KOPT-K1 (cell line): ENCODE results near the gene NDUFA7.
A peak's percentile ranks its signal among the peaks of the same experiment; 100 is the strongest.
"Not testable (repeated sequence)": the region's sequence is repeated elsewhere in the genome, so short reads cannot be mapped to it uniquely, and the experiment has no call there.

ENCODE experiments used
- H3K27ac ChIP-seq: fragments of 200-600 bp; sonication (generic); 2 replicates; pipeline ENCODE4 v1.5.1; 2016; ENCODE audit warnings: antibody characterized with exemption, mild to moderate bottlenecking, low read depth, low read length; ENCODE audit not compliant: poor library complexity, severe bottlenecking
- H3K36me3 ChIP-seq: fragments of 200-600 bp; sonication (generic); 2 replicates; pipeline ENCODE4 v1.5.1; 2017; ENCODE audit warnings: antibody characterized with exemption, mild to moderate bottlenecking, low read length, moderate library complexity; ENCODE audit not compliant: insufficient read depth
- H3K9me3 ChIP-seq: fragments of 200-600 bp; sonication (generic); 2 replicates; pipeline ENCODE4 v1.5.1; 2017; ENCODE audit warnings: antibody characterized with exemption, low read length, mild to moderate bottlenecking; ENCODE audit not compliant: insufficient read depth, poor library complexity, severe bottlenecking

NDUFA7 gene

GRCh38 chr19:8321067-8321985 lies at the start of gene NDUFA7, which contains the start of gene RPS28:
Gene NDUFA7 (minus strand): TSS chr19:8321375. CDS start chr19:8321358, 17 bp downstream.
Gene RPS28 (plus strand): TSS chr19:8321496. CDS start chr19:8321531, 35 bp downstream.
- H3K9me3 ChIP-seq = no peaks in the 10 kb centered on the region
- H3K36me3 ChIP-seq = peaks cover 42% of the 10 kb centered on the region
- peak within 1 kb of the TSS; percentile 94 for H3K27ac ChIP-seq

- Histone ChIP-seq H3K27ac (no peak overlapping the region), H3K36me3 (no peaks in the 10 kb centered on the region), H3K9me3 (no peaks in the 10 kb centered on the region)
Measured at GRCh38 chr19:8370176-8371010, 49.2 kb upstream of the NDUFA7 start.

DNA sequence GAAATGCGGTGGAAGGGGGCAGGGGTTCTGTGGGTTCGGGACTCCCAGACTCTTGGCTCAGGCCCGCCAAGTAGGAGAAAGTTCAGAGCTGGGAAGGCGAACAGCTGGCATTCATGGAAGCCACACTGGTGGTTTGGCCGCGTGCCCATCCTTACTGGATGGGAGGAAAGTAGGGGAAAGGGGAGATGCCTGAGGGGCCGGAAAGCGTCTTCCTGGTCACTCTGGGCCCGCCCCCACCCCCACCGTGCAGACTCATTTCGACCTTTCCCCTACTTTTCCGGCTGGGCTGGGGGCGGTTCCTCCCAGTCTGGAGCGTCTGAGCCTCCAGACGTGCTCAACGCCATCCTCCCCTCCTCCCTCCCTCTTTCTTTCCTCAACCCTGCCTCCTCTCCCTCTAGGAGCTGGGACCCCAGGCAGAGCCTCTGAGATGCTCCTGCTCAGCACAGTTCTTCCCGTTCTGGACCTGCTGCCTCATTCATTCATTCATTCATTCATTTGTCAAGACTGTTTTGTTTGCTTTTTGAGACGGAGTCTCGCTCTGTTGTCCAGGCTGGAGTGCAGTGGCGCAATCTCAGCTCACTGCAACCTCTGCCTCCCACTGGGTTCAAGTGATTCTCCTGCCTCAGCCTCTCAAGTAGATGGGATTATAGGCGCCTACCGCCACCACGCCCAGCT lies 46.3 kb upstream of the NDUFA7 start:
- Histone ChIP-seq H3K36me3 (no peaks in the 10 kb centered on the region), H3K9me3 (no peaks in the 10 kb centered on the region), H3K27ac (no peak overlapping the region)

GRCh38 chr19:8366961-8367326 lies 45.8 kb upstream of the NDUFA7 start:
- Histone ChIP-seq H3K36me3 (no peaks in the 10 kb centered on the region), H3K27ac (no peak overlapping the region), H3K9me3 (no peaks in the 10 kb centered on the region)

GRCh38 chr19:8366121-8366581 lies 45.0 kb upstream of the NDUFA7 start:
- Histone ChIP-seq H3K36me3 (no peaks in the 10 kb centered on the region), H3K9me3 (no peaks in the 10 kb centered on the region), H3K27ac (no peak overlapping the region)

DNA sequence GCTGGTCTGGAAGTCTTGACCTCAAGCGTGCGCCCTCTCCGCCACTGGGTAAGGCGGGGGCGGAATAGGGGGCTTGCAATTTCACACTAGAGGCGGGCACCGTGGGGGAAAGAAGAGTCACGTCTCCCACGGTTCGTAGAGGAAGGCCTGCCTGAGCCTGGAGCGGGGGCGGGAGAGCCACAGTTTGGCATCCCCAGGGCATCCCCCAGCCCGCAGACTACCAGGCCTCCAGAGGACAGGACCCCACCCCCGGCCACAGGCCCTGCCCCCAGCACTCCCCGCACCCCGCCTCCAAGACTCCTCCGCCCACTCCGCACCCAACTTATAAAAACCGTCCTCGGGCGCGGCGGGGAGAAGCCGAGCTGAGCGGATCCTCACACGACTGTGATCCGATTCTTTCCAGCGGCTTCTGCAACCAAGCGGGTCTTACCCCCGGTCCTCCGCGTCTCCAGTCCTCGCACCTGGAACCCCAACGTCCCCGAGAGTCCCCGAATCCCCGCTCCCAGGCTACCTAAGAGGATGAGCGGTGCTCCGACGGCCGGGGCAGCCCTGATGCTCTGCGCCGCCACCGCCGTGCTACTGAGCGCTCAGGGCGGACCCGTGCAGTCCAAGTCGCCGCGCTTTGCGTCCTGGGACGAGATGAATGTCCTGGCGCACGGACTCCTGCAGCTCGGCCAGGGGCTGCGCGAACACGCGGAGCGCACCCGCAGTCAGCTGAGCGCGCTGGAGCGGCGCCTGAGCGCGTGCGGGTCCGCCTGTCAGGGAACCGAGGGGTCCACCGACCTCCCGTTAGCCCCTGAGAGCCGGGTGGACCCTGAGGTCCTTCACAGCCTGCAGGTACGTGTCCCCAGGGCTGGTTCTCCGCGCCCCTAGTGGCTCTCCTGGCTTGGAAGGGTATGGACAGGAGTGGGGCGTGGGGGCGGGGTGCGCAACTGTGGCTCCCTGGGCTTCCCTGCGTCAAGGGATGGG lies 42.9 kb upstream of the NDUFA7 start, which contains the start of gene ANGPTL4:
Gene ANGPTL4 (plus strand): TSS at position 353 of the 969 bp plus-strand sequence. CDS start 167 bp downstream, at position 520.
- H3K9me3 ChIP-seq = no peaks in the 10 kb centered on the region
- H3K27ac ChIP-seq = peak within 1 kb of the TSS; percentile 12
- no peaks in the 10 kb centered on the region for H3K36me3 ChIP-seq

- H3K36me3 ChIP-seq = no peaks in the 10 kb centered on the region
- no peaks in the 10 kb centered on the region for H3K9me3 ChIP-seq
- no peak overlapping the region for H3K27ac ChIP-seq
Measured at GRCh38 chr19:8361921-8362793, 41.0 kb upstream of the NDUFA7 start.

DNA sequence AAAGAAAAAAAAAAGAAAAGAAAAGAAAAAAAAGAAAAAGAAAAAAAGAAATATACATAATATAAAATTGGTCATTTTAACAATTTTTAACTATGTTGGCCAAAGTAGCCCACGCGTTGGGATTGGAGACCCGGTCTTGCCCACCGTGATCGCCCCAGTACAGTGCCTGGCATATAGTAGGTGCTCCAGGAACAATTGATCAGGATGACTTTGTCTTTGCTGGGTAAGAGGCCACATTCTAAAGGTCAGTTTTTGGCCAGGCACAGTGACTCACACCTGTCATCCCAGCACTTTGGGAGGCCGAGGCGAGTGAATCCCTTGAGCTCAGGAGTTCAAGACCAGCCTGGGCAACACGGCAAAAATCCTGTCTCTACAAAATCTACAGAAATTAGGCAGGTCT lies 39.0 kb upstream of the NDUFA7 start:
- H3K36me3 ChIP-seq = no peaks in the 10 kb centered on the region
- no peaks in the 10 kb centered on the region for H3K9me3 ChIP-seq
- no peak overlapping the region for H3K27ac ChIP-seq

DNA sequence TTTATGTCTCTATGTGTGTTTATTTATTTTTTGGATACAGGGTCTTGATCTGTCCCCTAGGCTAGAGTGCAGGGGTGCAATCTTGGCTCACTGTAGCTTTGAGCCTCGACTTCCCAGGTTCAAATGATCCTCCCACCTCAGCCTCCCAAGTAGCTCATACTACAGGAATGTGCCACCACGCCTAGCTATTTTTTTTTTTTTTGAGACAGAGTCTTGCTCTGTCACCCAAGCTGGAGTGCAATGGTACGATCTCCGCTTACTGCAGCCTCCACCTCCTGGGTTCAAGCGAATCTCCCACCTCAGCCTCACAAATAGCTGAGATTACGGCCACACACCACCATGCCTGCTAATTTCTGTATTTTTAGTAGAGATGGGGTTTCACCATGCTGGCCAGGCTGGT lies 37.8 kb upstream of the NDUFA7 start:
- no peaks in the 10 kb centered on the region for H3K9me3 ChIP-seq
- H3K27ac ChIP-seq = no peak overlapping the region
- no peaks in the 10 kb centered on the region for H3K36me3 ChIP-seq

DNA sequence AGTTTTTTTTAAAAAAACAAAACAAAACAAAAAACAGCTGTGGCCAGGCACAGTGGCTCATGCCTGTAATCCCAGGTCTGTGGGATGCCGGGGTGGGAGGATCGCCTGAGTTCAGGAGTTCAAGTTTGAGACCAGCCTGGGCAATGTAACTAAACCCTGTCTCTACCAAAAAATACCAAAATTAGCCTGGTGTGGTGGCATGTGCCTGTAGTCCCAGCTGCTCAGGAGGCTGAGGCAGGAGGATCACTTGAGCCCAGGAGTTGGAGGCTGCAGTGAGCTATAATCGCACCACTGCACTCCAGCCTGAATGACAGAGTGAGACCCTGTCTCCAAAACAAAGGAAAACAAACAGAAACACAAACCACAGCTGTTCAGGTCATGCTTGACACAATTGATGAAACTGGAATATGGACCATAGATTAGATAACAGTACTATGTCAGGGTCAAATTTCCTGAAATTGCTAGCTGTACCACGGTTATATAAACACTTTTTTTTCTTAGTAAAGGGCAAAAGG lies 35.9 kb upstream of the NDUFA7 start:
- no peak overlapping the region for H3K27ac ChIP-seq
- no peaks in the 10 kb centered on the region for H3K36me3 ChIP-seq
- H3K9me3 ChIP-seq = no peaks in the 10 kb centered on the region

GRCh38 chr19:8355631-8356402 lies 34.6 kb upstream of the NDUFA7 start:
- no peak overlapping the region for H3K27ac ChIP-seq
- no peaks in the 10 kb centered on the region for H3K36me3 ChIP-seq
- H3K9me3 ChIP-seq = no peaks in the 10 kb centered on the region

GRCh38 chr19:8352845-8353244 lies 31.7 kb upstream of the NDUFA7 start:
- H3K36me3 ChIP-seq, H3K9me3 ChIP-seq, H3K27ac ChIP-seq: not testable (repeated sequence)
